HuH-7 (cell line): ENCODE measurements around the gene LCP1.
"Not testable (repeated sequence)": the region's sequence is repeated elsewhere in the genome, so short reads cannot be mapped to it uniquely, and the experiment has no call there.

Experiments used
- DNase-seq: peaks from one replicate; pipeline ENCODE4 v3.0.0; 2011; ENCODE audit warnings: low spot score

LCP1 gene

DNA sequence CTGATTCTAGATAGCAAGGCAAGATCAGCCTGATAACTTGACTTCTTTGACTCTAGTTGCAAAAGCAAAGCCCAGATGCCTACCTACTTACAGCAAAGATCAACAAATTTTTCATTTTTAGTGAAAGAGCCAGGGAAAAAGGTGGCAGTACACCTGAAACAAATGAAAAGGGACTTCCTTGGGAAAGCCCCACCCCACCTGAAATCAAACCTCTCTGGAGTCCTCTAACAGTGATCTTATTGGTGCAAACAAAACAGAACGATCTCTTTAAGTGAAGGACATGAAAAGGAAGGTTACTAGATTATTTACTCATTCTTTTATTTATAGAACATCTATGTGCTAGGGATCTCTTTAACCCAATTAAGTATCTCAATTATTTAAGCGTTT is 507 bp upstream of the LCP1 start:
- DNase-seq, result no peak

DNA sequence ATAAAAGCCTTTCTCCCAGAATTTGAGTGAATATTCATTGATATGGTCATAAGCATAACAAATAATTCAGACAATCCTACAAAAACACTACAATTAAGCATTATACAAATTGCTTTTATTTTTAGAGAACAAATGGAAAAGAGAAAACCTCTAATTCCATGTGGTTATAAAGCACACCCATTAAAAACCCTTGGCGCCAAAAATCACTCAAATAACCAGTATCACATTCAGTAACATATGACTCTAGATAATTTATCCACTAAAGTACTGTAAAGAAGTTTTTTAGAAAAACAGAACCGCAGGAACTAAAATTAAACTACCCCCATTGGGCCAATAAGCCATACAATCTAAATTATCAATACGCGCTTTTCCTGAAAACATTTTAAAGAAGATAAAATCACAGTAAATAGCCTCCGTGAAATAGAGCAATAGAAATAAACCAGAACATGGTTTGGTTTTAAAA is 569 bp downstream of the LCP1 start:
- no peak for DNase-seq

DNA sequence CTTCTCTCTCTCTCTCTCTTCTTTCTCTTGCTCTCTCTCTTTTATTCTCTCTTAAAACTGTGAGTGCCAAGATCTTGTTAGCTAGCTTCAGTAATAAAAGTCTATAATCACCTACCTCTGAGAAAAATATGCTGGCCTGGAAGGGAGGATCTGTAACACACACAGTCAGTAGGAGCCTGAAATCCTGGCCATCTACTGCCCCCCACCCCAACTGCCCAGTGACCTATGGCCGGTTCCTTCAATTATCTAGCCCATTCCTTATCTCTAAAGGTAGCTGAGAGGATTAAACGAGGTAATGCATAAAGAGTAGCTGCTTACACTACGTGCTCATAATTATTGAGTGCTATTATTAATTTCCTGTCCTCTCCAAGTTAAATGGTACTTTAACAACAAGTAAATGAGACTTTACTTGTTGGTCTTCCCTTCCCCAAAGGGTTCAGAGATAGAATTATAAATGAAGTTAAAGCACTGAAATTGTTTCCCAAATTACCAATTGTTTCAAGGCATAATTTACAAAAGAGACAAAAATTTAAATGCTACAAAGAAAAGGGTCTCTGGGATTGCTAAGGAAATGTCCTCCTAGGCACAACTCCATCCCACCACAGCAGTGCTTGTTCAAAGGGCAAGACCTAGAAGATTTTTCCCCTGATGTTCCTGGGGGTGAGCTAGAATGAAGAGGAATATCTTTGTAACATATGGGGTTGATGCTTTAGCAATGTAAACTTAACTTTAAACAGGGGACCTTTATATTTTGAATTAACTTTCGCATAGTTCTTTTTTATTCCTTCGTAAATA is 1.8 kb downstream of the LCP1 start:
- no peak for DNase-seq

DNA sequence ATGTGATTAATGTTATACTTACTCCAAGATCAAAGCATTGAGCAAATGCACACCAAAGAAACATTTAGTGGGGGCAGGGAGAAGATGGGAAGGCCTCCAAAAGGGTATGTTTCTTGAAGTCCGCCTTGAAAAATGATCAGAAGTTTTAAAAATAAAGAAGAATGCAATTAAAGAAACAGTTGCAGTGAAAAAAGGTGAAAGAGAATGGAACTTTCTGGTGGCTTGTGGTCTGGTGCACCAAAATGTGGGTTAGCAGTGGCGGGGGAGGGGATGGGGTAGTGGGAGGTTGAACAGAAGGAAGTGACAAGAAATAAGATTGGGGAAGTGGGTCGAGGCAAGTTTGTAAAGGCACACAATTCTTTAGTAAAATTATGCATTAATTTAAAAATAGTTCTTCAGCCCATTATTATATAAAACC is 2.5 kb downstream of the LCP1 start:
- DNase-seq, result no peak

DNA sequence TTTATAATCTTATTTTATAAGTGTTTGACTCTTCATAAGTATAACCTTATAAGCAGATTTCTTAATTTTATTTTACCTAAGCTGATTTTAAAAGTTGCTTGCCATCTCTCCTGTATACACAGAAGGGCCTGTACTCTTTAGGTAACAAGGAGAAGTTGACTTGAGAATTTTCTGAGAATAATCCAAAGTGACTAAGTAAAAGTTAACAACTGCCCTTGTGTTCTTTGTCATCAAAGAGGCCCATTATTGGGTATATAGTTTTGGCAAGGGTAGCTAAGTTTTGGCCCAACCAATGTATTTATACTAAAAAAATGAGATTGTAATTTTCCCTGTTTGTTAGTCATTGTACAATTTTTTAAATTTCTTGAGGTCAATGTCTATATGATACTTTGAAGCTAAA is 3.2 kb downstream of the LCP1 start:
- DNase-seq, result no peak

DNA sequence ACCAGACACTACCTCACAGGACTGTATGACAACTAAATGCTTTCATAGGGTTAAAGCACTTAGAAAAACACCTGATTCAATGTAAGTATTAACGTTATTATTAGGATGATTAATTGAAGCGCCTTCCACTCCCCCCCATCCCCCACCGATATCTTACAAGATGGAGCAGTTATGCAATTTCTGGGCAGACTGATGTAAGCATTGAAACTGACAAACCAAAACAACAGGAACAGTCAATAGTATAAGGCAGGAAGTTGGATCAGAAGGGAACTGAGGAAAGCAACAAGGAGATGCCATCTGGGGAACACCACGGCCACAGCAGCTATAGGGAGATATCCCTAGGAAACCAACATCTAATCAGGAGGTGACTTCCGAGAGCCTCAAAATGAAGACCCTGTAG is 3.8 kb downstream of the LCP1 start:
- DNase-seq, result no peak

DNA sequence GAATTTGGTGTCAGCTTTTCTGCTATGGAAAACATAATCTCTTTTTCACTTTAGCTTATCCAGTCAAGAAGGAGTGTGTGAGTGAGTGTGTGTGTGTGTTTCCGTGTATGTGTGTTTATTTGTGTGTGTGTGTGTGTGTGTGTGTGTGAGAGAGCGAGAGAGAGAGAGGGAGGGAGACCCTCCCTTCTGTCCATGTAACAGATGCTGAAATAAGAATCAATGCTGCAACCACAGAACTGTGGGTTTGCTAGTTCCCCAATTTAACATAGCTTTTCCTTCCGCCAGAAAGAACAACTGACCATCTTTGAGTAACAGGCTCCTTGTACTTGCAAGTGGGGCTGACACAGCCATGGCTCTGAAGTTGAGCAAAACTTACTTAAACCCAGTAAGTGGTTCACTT is 5.2 kb downstream of the LCP1 start:
- no peak for DNase-seq

DNA sequence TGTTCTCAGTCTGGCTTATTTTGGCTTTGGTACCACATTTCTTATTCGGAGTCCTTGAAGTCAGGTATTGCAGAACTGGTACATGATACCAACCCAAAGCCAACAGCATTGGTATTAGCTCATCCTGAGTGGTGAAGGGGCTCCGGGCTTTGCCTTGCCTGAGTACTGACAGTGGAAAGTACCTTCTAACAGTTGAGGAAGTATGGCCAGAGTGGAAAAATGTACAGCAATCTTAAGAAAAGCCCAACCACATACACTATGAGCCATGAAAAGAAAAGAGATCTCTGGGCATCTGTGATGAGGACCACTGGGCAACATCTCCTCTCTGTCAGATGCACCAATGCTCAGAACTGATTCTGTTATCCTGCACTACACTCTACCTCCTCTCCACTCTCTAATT is 8.3 kb downstream of the LCP1 start:
- DNase-seq, result no peak

DNA sequence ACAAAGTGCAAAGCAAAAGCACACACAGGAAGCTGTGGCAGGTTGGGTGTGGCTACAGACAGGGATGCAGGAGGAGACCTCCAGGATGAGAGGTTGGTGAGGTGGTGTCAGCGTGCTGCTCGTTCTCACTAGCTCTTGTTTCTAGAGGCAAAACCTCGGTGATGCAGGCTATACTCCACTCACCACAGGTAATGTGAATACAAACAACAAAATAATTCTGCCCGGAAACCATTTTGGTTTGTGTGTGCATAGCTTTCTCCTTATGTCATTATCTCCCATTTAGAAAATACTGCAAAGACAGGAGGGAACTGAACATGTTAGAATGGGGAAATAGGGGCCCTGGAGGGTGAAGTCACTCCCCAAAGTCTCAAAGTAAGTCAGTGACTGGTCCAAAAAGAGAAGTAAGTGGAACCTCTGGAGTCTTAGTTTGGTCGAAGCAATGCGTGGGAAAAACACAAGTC is 9.4 kb downstream of the LCP1 start:
- no peak for DNase-seq

DNA sequence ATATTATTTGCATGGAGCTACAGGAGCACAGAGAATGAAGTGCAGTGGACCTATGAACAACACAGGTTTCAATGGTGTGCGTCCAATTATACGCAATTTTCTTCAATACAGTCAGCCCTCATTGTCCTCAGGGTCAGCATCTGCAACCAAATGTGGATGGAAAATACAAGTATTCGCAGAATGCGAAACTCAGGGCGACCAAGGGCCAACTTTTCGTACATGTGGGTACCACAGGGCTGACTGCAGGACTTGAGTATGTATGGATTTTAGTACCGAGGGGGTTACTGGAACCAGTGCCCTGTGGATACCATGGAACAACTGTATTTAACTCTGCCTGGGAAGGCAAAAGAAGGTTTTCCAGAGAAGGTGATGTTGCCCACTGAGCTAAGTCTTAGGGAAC is 10.2 kb downstream of the LCP1 start:
- no peak for DNase-seq

DNA sequence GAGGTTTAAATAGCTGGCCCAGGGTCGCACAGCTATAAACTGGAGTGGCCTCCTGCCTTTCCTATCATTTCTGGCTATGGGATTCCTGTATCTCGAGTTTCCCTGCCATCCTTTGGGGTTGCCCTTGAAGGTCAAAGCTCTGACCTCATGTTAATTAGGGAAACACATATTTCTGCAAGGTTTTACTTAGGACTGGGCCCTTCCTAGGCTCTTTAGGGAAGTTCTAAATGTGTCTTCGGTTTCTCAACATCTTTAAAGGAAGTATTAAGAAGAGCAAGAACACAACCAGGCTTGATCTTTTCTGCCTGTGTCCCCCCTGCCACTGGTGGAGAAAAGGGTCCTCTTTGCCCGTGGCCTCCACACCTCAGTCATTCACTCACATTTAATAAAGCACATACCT is 10.8 kb downstream of the LCP1 start:
- DNase-seq, result no peak

DNA sequence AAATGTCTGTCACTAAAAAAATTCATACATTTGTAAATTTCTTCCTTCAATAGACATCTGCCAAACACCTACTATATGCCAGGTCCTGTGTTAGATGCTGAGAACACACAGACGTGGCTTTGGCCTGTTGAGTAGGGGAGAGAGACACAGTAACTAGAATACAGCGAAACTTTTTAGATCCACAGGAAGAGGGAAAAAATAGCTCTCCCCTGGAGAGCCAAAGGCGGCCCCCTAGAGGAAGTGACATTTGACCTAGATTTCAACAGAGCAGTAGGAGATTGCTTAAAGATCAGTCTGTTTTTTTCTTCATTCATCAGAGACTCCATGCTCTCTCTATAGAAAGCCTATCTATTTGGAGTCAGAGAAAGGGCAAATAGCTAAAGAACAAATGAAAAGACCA is 11.3 kb downstream of the LCP1 start:
- no peak for DNase-seq

DNA sequence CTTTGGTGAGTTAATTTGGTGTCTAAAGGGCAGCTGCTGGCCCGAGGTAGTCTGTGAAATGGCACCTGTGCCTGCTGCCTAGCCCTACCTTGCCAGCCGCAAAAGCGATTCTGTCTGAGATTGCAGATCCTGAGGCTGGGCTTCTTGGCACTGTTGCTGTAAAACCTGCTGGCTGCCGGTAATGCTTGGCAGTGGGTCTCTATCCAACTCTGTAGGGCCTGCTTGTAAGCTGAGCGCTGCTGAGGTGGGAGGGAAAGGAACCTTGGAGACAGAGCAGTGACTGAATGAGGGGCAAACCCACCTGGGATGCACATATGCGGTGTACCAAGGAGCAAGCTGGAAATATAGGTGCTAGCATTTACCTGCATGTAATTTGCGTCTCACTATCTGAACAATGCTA is 11.7 kb downstream of the LCP1 start:
- DNase-seq, result no peak

DNA sequence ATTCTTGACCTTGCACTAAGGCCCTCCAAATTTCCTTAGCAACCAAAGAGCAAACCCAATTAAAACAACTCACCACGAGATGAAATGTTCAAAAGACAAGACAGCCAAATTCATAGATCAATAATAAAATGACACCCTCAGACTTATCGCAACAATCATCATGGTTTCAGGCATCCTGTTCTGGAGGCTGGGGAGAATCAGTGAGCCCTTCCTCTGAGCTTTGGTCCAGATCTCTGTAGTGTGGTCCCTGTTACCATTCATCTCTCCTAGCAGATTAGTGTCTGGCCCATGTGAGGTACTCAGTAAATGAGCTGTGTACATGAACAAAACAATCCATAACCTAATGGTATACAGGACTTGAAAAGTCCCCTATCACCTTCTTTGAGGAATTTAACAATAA is 12.2 kb downstream of the LCP1 start:
- DNase-seq, result no peak

DNA sequence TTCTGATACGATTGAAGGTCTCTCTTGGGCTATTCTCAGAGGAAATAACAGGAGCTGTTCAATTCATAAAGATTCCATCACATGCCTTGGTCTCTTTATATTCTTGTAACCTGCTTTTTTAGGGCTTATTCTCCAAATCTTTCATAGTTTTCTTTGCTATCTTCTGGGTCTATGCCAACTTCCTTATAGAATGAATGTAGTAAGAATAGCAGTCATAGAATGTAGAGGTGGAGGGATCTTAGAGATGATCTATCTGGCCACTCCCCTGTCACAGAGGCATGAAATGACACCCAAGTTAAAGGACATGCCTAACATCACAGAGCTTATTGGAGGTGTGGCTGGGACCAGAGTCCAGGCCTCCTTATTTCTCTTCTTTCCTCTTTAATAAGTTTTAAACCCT is 13.2 kb downstream of the LCP1 start:
- DNase-seq, result no peak

DNA sequence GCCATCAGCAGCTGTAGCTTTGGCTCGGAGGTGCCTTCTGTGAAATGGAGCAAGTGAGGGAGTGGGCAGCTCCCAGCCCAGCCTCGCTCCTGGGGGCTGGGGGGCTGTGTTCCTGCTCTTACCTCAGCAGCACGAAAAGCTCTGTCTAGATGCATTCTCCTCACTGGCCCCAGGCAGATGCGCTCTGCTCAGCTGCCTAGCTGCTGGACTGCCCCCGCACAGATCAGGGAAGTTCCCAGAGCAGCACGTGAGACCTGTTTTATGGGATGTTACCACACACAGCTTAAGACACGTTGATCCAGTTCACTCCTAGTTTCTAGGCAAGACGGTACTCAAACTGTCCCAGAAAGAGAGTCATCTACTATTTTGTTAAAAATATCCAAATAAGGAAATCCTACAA is 13.6 kb downstream of the LCP1 start:
- DNase-seq, result no peak

DNA sequence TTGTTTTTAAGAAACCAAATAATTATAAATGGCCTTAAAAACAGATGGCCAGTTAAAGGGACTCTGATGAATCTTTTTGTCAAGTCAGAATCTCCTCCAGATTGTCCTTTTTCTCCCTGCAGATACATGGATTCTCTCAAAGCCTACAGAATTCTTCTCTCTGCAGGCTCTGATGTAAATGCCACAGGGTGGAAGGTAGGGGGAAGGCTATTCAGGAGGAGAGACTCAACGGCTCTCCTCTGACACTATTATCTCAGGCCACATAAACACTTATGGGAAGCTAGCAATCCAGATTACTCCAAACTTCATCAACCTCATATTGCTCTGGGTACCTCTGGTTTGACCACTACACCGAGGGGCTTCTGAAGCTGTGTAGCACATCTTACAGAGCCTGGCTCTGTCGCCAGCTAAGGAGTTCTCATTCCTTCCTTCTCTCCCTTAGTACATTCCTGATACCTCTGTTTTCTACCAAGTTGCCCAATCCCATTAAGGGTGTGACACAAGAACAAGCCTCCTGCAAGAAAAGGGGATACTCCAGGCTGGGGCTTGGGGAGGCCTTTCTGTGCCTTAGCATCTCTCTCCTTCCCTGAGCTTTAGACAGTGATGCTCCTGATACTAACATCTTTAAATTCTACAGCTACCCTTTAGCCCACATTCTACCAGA is 14.9 kb downstream of the LCP1 start:
- no peak for DNase-seq

DNA sequence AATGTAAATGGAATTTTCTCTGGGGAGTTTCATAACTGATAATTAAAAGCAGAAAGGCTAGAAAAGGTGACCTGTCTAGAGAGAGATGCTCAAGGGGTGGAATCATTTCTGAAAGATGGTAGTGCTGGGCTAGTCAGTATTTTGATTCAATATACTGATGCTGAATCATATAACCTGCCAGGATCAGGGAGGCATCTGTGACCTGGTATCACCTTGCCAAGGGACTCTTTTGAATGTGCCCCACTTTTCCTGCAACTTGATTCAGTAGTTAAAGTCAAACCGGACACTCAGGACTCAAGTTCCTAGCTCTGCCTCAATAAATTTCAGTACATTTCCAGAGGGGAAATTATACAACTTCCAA is 15.8 kb downstream of the LCP1 start:
- no peak for DNase-seq

DNA sequence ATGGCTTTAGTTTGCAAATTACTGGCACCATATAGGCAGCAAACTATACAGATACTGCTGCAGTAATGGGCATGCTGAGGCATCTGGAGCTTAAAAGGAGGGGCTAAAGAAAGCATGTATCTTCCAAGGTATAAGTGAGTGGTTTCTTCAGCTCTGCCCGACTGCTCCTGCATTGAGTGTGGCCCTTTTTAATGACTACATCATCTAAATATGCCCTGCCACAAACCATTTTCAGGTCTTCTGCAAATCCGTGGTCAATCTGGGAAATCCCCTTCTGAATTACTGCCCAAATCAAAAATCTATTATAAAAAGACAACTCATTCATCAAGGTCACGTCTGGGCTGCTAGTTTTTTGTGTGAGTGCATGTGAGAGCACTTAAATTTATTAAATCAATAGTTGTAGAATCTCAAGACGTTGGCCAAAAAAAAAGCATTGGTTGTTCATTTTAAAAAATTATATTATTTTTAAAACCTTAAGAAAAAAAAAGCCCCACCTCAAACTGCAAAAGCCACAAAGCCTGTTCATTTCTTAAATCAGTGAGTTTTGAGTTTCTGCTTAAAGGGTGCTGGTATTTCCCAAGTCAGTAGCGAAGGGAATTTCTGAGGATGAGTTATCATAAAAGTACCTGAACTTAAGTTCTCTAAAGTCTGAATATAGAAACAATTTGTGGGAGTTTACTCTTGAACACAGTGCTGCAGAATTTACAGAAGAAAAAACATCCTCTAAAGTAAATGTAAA is 16.3 kb downstream of the LCP1 start:
- no peak for DNase-seq

DNA sequence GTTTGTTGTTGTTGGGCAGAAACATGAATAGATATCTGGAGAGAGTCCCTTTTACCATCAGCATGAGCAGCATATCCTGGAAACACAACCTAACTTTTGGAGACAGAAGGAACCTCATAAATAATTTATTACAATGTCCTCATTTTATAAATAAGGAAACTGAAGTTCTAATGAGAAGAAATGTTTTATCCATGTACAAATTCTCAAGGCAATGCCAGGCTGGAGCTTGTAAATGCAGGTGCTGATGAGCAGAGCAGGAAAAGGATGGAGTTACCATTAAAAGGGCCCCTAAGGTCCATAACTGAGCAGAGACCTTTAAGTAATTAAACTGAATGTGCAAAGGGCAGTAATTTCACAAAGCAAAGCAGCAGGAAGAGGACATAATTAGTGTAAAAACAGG is 17.3 kb downstream of the LCP1 start:
- no peak for DNase-seq

DNA sequence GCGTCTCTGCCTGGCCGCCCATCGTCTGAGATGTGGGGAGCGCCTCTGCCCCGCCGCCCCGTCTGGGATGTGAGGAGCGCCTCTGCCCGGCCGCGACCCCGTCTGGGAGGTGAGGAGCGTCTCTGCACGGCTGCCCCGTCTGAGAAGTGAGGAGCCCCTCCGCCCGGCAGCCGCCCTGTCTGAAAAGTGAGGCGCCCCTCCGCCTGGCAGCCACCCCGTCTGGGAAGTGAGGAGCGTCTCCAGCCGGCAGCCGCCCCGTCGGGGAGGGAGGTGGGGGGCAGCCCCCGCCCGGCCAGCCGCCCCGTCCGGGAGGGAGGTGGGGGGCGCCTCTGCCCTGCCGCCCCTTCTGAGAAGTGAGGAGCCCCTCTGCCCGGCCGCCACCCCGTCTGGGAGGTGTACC is 19.2 kb downstream of the LCP1 start:
- not testable (repeated sequence) for DNase-seq

DNA sequence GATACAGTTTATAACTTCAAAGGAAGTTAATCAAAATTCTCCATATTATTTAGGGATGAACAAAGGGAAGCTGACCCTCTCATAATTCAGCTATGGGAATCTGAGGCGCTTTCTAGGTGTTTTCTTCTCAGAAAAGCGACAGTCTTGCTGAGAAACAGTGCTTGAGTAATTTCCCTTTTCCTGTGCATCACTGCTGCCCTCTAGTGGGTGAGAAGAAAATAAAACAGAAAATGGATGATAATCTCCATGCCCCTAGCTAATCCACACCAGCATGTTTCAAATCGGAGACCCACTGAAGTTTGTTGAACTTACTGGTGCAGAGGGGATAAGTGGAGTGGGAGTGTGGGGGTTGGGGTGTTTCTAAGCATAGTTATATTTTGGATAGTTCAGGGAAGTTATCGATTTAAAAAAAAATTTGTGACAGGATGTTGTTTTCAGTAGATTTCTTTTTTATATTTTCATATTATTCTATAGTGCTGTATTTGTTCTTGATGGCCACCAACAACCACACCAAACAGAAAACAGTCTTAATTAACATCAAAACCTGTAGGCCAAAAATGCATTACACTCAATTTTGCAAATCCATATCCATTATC is 21.4 kb downstream of the LCP1 start:
- peak; percentile 76 for DNase-seq

DNA sequence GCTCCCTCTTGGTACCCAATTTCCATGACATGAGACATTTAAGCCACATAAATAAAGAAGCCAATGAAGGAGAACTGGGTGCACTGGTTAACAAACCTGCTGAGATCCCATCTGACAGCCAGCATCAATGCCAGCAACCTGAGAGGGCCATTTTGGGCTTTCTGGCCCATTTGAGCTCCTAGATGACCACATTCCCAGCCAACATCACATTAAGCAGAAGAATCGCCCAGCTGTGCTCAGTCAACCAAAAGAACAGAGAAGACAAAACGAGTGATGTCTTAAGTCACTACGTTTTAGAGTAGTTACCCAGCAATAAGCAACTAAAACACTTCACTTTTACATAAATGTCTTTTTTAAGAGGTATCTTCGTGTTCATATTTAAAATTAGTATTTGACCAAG is 21.9 kb downstream of the LCP1 start:
- no peak for DNase-seq
